ENCODE data around the gene PLB1.

The PLB1 gene

GRCh38 chr2:28490558-28490957, 5.3 kb upstream of the PLB1 start:
- TF ChIP-seq, protein P1, sequence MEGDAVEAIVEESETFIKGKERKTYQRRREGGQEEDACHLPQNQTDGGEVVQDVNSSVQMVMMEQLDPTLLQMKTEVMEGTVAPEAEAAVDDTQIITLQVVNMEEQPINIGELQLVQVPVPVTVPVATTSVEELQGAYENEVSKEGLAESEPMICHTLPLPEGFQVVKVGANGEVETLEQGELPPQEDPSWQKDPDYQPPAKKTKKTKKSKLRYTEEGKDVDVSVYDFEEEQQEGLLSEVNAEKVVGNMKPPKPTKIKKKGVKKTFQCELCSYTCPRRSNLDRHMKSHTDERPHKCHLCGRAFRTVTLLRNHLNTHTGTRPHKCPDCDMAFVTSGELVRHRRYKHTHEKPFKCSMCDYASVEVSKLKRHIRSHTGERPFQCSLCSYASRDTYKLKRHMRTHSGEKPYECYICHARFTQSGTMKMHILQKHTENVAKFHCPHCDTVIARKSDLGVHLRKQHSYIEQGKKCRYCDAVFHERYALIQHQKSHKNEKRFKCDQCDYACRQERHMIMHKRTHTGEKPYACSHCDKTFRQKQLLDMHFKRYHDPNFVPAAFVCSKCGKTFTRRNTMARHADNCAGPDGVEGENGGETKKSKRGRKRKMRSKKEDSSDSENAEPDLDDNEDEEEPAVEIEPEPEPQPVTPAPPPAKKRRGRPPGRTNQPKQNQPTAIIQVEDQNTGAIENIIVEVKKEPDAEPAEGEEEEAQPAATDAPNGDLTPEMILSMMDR (IDR thresholded peaks at IDR 0.05; ENCODE audit: low read length), result no peak
- no peak for TF ChIP-seq EZH2 (optimal IDR thresholded peaks at IDR 0.05; ENCODE audit: low read depth, low read length)
- no peak for TF ChIP-seq EZH2phosphoT487 (IDR thresholded peaks at IDR 0.05; ENCODE audit: low read length)
- Histone ChIP-seq H3K4me2 (ENCODE audit: low read depth, low read length) (no peak overlapping the region), H3K27ac (ENCODE audit: low read length) (no peak overlapping the region), H3K9ac (ENCODE audit: low read length) (no peak overlapping the region), H3K4me1 (ENCODE audit: low read length) (peaks cover 4% of the 10 kb centered on the region; the same call in 1 of the 2 replicates), H3K4me3 (ENCODE audit: low read length) (no peak overlapping the region), H3F3A (ENCODE audit: insufficient read depth, low read length) (no peaks in the 10 kb centered on the region), H3K79me2 (ENCODE audit: low read length) (no peaks in the 10 kb centered on the region), H2AFZ (ENCODE audit: low read length) (no peak overlapping the region), H3K36me3 (replicated peaks; ENCODE audit: insufficient read depth, low read length) (no peaks in the 10 kb centered on the region), H3K27me3 (replicated peaks; ENCODE audit: insufficient read depth, low read length) (no peaks in the 10 kb centered on the region), H3K9me2 (replicated peaks; ENCODE audit: insufficient read depth, low read length) (no peaks in the 10 kb centered on the region), H3K9me3 (replicated peaks; ENCODE audit: insufficient read depth, low read length) (no peaks in the 10 kb centered on the region), H4K20me1 (ENCODE audit: insufficient read depth, low read length) (no peaks in the 10 kb centered on the region)
- no peak for DNase-seq

DNA sequence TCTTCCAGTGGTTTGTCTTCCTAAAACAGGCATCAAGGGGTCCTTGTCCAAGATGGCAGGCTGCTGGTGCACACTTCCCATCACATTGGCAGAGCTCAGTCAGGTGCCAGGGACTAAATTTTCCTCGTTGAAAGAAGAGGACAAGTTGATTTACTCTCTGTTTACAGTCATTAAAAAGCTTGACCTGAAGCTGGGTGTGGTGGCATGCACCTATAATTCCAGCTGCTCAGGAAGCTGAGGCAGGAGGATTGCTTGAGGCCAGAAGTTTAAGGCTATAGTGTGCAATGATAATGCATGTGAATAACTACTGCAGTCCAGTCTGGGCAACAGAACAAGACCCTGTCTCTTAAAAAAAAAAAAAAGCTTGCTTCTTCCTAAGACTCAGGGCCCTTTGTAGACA, 3.6 kb upstream of the PLB1 start:
- Histone ChIP-seq H4K20me1 (ENCODE audit: insufficient read depth, low read length) (no peaks in the 10 kb centered on the region), H3K4me1 (ENCODE audit: low read length) (0 out of 2 replicates have a peak, but pooled peaks cover 4% of the 10 kb centered on the region), H3K79me2 (ENCODE audit: low read length) (no peaks in the 10 kb centered on the region), H3K4me2 (ENCODE audit: low read depth, low read length) (no peak overlapping the region), H3F3A (ENCODE audit: insufficient read depth, low read length) (no peaks in the 10 kb centered on the region), H3K27ac (ENCODE audit: low read length) (no peak overlapping the region), H3K9me3 (replicated peaks; ENCODE audit: insufficient read depth, low read length) (no peaks in the 10 kb centered on the region), H3K9me2 (replicated peaks; ENCODE audit: insufficient read depth, low read length) (no peaks in the 10 kb centered on the region), H3K4me3 (ENCODE audit: low read length) (no peak overlapping the region), H2AFZ (ENCODE audit: low read length) (no peak overlapping the region), H3K9ac (ENCODE audit: low read length) (no peak overlapping the region), H3K27me3 (replicated peaks; ENCODE audit: insufficient read depth, low read length) (no peaks in the 10 kb centered on the region), H3K36me3 (replicated peaks; ENCODE audit: insufficient read depth, low read length) (no peaks in the 10 kb centered on the region)
- TF ChIP-seq EZH2 (optimal IDR thresholded peaks at IDR 0.05; ENCODE audit: low read depth, low read length) (no peak), EZH2phosphoT487 (IDR thresholded peaks at IDR 0.05; ENCODE audit: low read length) (no peak)
- TF ChIP-seq, protein P1 (IDR thresholded peaks at IDR 0.05; ENCODE audit: low read length), result no peak
- no peak for DNase-seq

DNA sequence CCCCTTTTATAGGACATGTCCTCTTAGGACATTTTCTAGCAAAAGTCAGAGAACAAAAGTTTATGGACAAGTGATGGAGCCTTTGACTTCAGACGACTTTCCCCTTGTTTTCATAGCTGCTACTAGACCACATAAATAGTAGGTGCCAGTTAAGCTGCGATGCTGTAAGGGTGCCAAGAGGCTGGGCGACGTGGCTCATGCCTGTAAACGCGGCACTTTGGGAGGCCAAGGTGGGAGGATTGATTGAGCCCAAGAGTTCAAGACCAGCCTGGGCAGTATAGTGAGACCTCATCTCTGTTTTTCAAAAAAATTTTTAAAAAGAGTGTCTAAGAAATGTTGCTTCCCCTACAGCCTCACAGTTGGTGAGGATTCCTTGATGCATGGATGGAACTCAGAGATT, 2.2 kb upstream of the PLB1 start:
- no peak for DNase-seq
- 0 out of 2 replicates have a peak, but pooled peaks cover 4% of the 10 kb centered on the region for H3K4me1 ChIP-seq (ENCODE audit: low read length)
- no peaks in the 10 kb centered on the region for H3F3A ChIP-seq (ENCODE audit: insufficient read depth, low read length)
- H3K27ac ChIP-seq (ENCODE audit: low read length), result no peak overlapping the region
- H3K36me3 ChIP-seq (replicated peaks; ENCODE audit: insufficient read depth, low read length), result no peaks in the 10 kb centered on the region
- no peak overlapping the region for H3K4me3 ChIP-seq (ENCODE audit: low read length)
- no peak overlapping the region for H3K4me2 ChIP-seq (ENCODE audit: low read depth, low read length)
- no peak overlapping the region for H2AFZ ChIP-seq (ENCODE audit: low read length)
- no peaks in the 10 kb centered on the region for H3K27me3 ChIP-seq (replicated peaks; ENCODE audit: insufficient read depth, low read length)
- H3K9me2 ChIP-seq (replicated peaks; ENCODE audit: insufficient read depth, low read length), result no peaks in the 10 kb centered on the region
- H3K9me3 ChIP-seq (replicated peaks; ENCODE audit: insufficient read depth, low read length), result no peaks in the 10 kb centered on the region
- no peak overlapping the region for H3K9ac ChIP-seq (ENCODE audit: low read length)
- TF ChIP-seq, protein P1 (IDR thresholded peaks at IDR 0.05; ENCODE audit: low read length), result no peak
- TF ChIP-seq EZH2phosphoT487 (IDR thresholded peaks at IDR 0.05; ENCODE audit: low read length) (no peak), EZH2 (optimal IDR thresholded peaks at IDR 0.05; ENCODE audit: low read depth, low read length) (no peak)
- H3K79me2 ChIP-seq (ENCODE audit: low read length), result no peaks in the 10 kb centered on the region
- no peaks in the 10 kb centered on the region for H4K20me1 ChIP-seq (ENCODE audit: insufficient read depth, low read length)

Data from MM.1S (cell line).